Measurements from ENCODE around the gene ACOX2. TPM values are rescaled to one million over a fixed set of nuclear protein-coding genes. Genes with fewer than 3 reads are reported as not detected.

The ACOX2 gene
- total and polyA plus RNA-seq, 2 donors (not counting 3 experiments of a cell fraction or from before 2014, with no cell fraction given): 1.5 to 10.5 TPM

- ChIA-PET POLR2A (no interaction called here), CTCF (no interaction called here)
- Histone ChIP-seq H3K27ac (ENCODE audit: insufficient read depth, low read depth, low read length) (no peak overlapping the region), H3K4me1 (ENCODE audit: control insufficient read depth, extremely low read depth, insufficient read depth, low read length) (peaks cover 4% of the 10 kb centered on the region), H3K4me2 (ENCODE audit: insufficient read depth, low read length) (no peak overlapping the region), H3K9me3 (replicated peaks; ENCODE audit: control insufficient read depth, insufficient read depth, low read length) (no peaks in the 10 kb centered on the region), H3K36me3 (ENCODE audit: control insufficient read depth in 2 of 2, extremely low read depth in 1 of 2, insufficient read depth in 2 of 2, low read length in 2 of 2) (no peaks in the 10 kb centered on the region), H3K9ac (replicated peaks; ENCODE audit: extremely low read depth, insufficient read depth, low read length) (no peak overlapping the region), H4K20me1 (replicated peaks; ENCODE audit: control insufficient read depth, extremely low read depth, insufficient read depth, low read length) (no peaks in the 10 kb centered on the region), H3K27me3 (ENCODE audit: control insufficient read depth in 2 of 2, insufficient read depth in 2 of 2, low read length in 2 of 2) (peaks cover 5 to 10% of the 10 kb centered on the region in 2 experiments), H2AFZ (ENCODE audit: low read depth, low read length) (no peak overlapping the region), H3K4me3 (replicated peaks in 1 of 3; ENCODE audit: insufficient read depth in 1 of 3, low read depth in 1 of 3, low read length in 3 of 3) (no peak overlapping the region), H3K9me1 (replicated peaks; ENCODE audit: control insufficient read depth, extremely low read depth, insufficient read depth, low read length) (no peaks in the 10 kb centered on the region), H3K79me2 (ENCODE audit: control insufficient read depth, insufficient read depth, low read length) (no peaks in the 10 kb centered on the region)
- dilution Hi-C loops (cut with MboI; ENCODE audit: extremely low pct_ligation_motif_present, low sequenced_read_pairs) (no loop called here), intact Hi-C loops (cut with micrococcal nuclease) (no loop called here)
- FAIRE-seq: no peak
- no peak for TF ChIP-seq POLR2A (IDR thresholded peaks at IDR 0.05; ENCODE audit: low read depth, low read length)
- TF ChIP-seq MYC (IDR thresholded peaks at IDR 0.05; ENCODE audit: low read depth, low read length): no peak
- no peak for TF ChIP-seq GATA2 (IDR thresholded peaks at IDR 0.05; ENCODE audit: insufficient read depth, insufficient read length, low read depth, low read length)
- TF ChIP-seq JUN (IDR thresholded peaks at IDR 0.05; ENCODE audit: borderline replicate concordance, insufficient read depth, insufficient read length, low read depth): no peak
- TF ChIP-seq, protein P1, sequence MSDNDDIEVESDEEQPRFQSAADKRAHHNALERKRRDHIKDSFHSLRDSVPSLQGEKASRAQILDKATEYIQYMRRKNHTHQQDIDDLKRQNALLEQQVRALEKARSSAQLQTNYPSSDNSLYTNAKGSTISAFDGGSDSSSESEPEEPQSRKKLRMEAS (IDR thresholded peaks at IDR 0.05; ENCODE audit: insufficient read depth, insufficient read length): no peak
- TF ChIP-seq, protein P2, sequence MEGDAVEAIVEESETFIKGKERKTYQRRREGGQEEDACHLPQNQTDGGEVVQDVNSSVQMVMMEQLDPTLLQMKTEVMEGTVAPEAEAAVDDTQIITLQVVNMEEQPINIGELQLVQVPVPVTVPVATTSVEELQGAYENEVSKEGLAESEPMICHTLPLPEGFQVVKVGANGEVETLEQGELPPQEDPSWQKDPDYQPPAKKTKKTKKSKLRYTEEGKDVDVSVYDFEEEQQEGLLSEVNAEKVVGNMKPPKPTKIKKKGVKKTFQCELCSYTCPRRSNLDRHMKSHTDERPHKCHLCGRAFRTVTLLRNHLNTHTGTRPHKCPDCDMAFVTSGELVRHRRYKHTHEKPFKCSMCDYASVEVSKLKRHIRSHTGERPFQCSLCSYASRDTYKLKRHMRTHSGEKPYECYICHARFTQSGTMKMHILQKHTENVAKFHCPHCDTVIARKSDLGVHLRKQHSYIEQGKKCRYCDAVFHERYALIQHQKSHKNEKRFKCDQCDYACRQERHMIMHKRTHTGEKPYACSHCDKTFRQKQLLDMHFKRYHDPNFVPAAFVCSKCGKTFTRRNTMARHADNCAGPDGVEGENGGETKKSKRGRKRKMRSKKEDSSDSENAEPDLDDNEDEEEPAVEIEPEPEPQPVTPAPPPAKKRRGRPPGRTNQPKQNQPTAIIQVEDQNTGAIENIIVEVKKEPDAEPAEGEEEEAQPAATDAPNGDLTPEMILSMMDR (IDR thresholded peaks at IDR 0.05; ENCODE audit: extremely low read depth in 1 of 2, insufficient read depth in 1 of 2, low read depth in 1 of 2, low read length in 2 of 2): no peak
- TF ChIP-seq FOS (IDR thresholded peaks at IDR 0.05; ENCODE audit: borderline replicate concordance, insufficient read depth, low read length): no peak
- TF ChIP-seq POLR2AphosphoS5 (IDR thresholded peaks at IDR 0.05; ENCODE audit: insufficient read depth, low read depth, low read length): no peak
- TF ChIP-seq EZH2 (IDR thresholded peaks at IDR 0.05; ENCODE audit: borderline replicate concordance, low read depth, low read length, severe bottlenecking): no peak
- no peak for DNase-seq (ENCODE audit: low read depth, low spot score)
- BruUV-seq (replicated peaks): no TSS peak
Observed at GRCh38 chr3:58484722-58485069, 52.3 kb downstream of the ACOX2 start.
